Measurements from ENCODE around the gene ENO4. TPM values are rescaled to one million over a fixed set of nuclear protein-coding genes. Genes with fewer than 3 reads are reported as not detected.

ENO4 gene
- total and polyA plus RNA-seq, 2 donors, result 0.11 to 0.14 TPM

GRCh38 chr10:116889066-116889465 is 39.8 kb downstream of the ENO4 start:
- Histone ChIP-seq H3K4me3 (ENCODE audit: low read length in 2 of 2) (no peak overlapping the region), H3K27ac (ENCODE audit: low read depth in 1 of 2, low read length in 1 of 2) (no peak overlapping the region), H3K36me3 (ENCODE audit: control insufficient read depth in 2 of 2, insufficient read depth in 2 of 2, low read length in 1 of 2) (no peaks in the 10 kb centered on the region), H3K27me3 (ENCODE audit: control insufficient read depth in 2 of 2, insufficient read depth in 1 of 2, low read length in 1 of 2) (peaks cover 2 to 6% of the 10 kb centered on the region in 2 donors), H3K4me1 (ENCODE audit: control insufficient read depth in 2 of 2, insufficient read depth in 2 of 2, low read length in 2 of 2) (no peaks in the 10 kb centered on the region), H3K9me3 (ENCODE audit: control insufficient read depth in 2 of 2, insufficient read depth in 1 of 2, low read length in 1 of 2) (no peaks in the 10 kb centered on the region)
- WGBS, result 95% methylated on average over 3 of the region's 3 CpGs
- no peak for DNase-seq (ENCODE audit: low read depth in 6 of 9, low spot score in 9 of 9)

GRCh38 chr10:116891208-116891607 is 41.9 kb downstream of the ENO4 start:
- Histone ChIP-seq H3K4me3 (ENCODE audit: low read length in 2 of 2) (no peak overlapping the region), H3K4me1 (ENCODE audit: control insufficient read depth in 2 of 2, insufficient read depth in 2 of 2, low read length in 2 of 2) (no peaks in the 10 kb centered on the region), H3K27ac (ENCODE audit: low read depth in 1 of 2, low read length in 1 of 2) (no peak overlapping the region), H3K36me3 (ENCODE audit: control insufficient read depth in 2 of 2, insufficient read depth in 2 of 2, low read length in 1 of 2) (no peaks in the 10 kb centered on the region), H3K9me3 (ENCODE audit: control insufficient read depth in 2 of 2, insufficient read depth in 1 of 2, low read length in 1 of 2) (no peaks in the 10 kb centered on the region), H3K27me3 (ENCODE audit: control insufficient read depth in 2 of 2, insufficient read depth in 1 of 2, low read length in 1 of 2) (peaks cover 2 to 6% of the 10 kb centered on the region in 2 donors)
- no peak for DNase-seq (ENCODE audit: low read depth in 6 of 9, low spot score in 9 of 9)
- 10% methylated on average over 7 of the region's 7 CpGs for WGBS

- DNase-seq (ENCODE audit: low read depth in 6 of 9, low spot score in 9 of 9), result no peak
Observed at GRCh38 chr10:116892907-116893685, 43.8 kb downstream of the ENO4 start.

GRCh38 chr10:116893686-116894037 is 44.4 kb downstream of the ENO4 start:
- no peak for DNase-seq (ENCODE audit: low read depth in 6 of 9, low spot score in 9 of 9)

More at GRCh38 chr10:116892907-116893685, 43.8 kb downstream of the ENO4 start:
- Histone ChIP-seq H3K36me3 (ENCODE audit: control insufficient read depth in 2 of 2, insufficient read depth in 2 of 2, low read length in 1 of 2) (no peaks in the 10 kb centered on the region), H3K4me1 (ENCODE audit: control insufficient read depth in 2 of 2, insufficient read depth in 2 of 2, low read length in 2 of 2) (no peaks in the 10 kb centered on the region), H3K9me3 (ENCODE audit: control insufficient read depth in 2 of 2, insufficient read depth in 1 of 2, low read length in 1 of 2) (no peaks in the 10 kb centered on the region), H3K27me3 (ENCODE audit: control insufficient read depth in 2 of 2, insufficient read depth in 1 of 2, low read length in 1 of 2) (peaks cover 2 to 6% of the 10 kb centered on the region in 2 donors), H3K27ac (ENCODE audit: low read depth in 1 of 2, low read length in 1 of 2) (no peak overlapping the region), H3K4me3 (ENCODE audit: low read length in 2 of 2) (no peak overlapping the region)
- WGBS, result 38% methylated on average over 11 of the region's 11 CpGs

GRCh38 chr10:116899626-116900025 is 50.3 kb downstream of the ENO4 start:
- no peaks in the 10 kb centered on the region for H3K9me3 ChIP-seq (ENCODE audit: control insufficient read depth in 2 of 2, insufficient read depth in 1 of 2, low read length in 1 of 2)
- DNase-seq (ENCODE audit: low read depth in 6 of 9, low spot score in 9 of 9), result no peak
- H3K4me3 ChIP-seq (ENCODE audit: low read length in 2 of 2), result no peak overlapping the region
- H3K36me3 ChIP-seq (ENCODE audit: control insufficient read depth in 2 of 2, insufficient read depth in 2 of 2, low read length in 1 of 2), result no peaks in the 10 kb centered on the region
- H3K27ac ChIP-seq (ENCODE audit: low read depth in 1 of 2, low read length in 1 of 2), result no peak overlapping the region
- no peaks in the 10 kb centered on the region for H3K27me3 ChIP-seq (ENCODE audit: control insufficient read depth in 2 of 2, insufficient read depth in 1 of 2, low read length in 1 of 2)
- WGBS, result 97% methylated on average over 4 of the region's 4 CpGs
- no peaks in the 10 kb centered on the region for H3K4me1 ChIP-seq (ENCODE audit: control insufficient read depth in 2 of 2, insufficient read depth in 2 of 2, low read length in 2 of 2)

More at GRCh38 chr10:116893686-116894037, 44.4 kb downstream of the ENO4 start:
- no peak overlapping the region for H3K4me3 ChIP-seq (ENCODE audit: low read length in 2 of 2)
- no peak overlapping the region for H3K27ac ChIP-seq (ENCODE audit: low read depth in 1 of 2, low read length in 1 of 2)
- H3K4me1 ChIP-seq (ENCODE audit: control insufficient read depth in 2 of 2, insufficient read depth in 2 of 2, low read length in 2 of 2), result no peaks in the 10 kb centered on the region
- peaks cover 2 to 6% of the 10 kb centered on the region in 2 donors for H3K27me3 ChIP-seq (ENCODE audit: control insufficient read depth in 2 of 2, insufficient read depth in 1 of 2, low read length in 1 of 2)
- H3K9me3 ChIP-seq (ENCODE audit: control insufficient read depth in 2 of 2, insufficient read depth in 1 of 2, low read length in 1 of 2), result no peaks in the 10 kb centered on the region
- H3K36me3 ChIP-seq (ENCODE audit: control insufficient read depth in 2 of 2, insufficient read depth in 2 of 2, low read length in 1 of 2), result no peaks in the 10 kb centered on the region

GRCh38 chr10:116905845-116906210 is 56.5 kb downstream of the ENO4 start:
- H3K36me3 ChIP-seq (ENCODE audit: control insufficient read depth in 2 of 2, insufficient read depth in 2 of 2, low read length in 1 of 2), result no peaks in the 10 kb centered on the region
- no peak overlapping the region for H3K27ac ChIP-seq (ENCODE audit: low read depth in 1 of 2, low read length in 1 of 2)
- no peaks in the 10 kb centered on the region for H3K9me3 ChIP-seq (ENCODE audit: control insufficient read depth in 2 of 2, insufficient read depth in 1 of 2, low read length in 1 of 2)
- no peak for DNase-seq (ENCODE audit: low read depth in 6 of 9, low spot score in 9 of 9)
- H3K4me3 ChIP-seq (ENCODE audit: low read length in 2 of 2), result no peak overlapping the region
- H3K4me1 ChIP-seq (ENCODE audit: control insufficient read depth in 2 of 2, insufficient read depth in 2 of 2, low read length in 2 of 2), result no peaks in the 10 kb centered on the region
- WGBS, result 93% methylated on average over 3 of the region's 3 CpGs
- no peaks in the 10 kb centered on the region for H3K27me3 ChIP-seq (ENCODE audit: control insufficient read depth in 2 of 2, insufficient read depth in 1 of 2, low read length in 1 of 2)

GRCh38 chr10:116907245-116907987 is 58.1 kb downstream of the ENO4 start:
- no peaks in the 10 kb centered on the region for H3K27me3 ChIP-seq (ENCODE audit: control insufficient read depth in 2 of 2, insufficient read depth in 1 of 2, low read length in 1 of 2)
- H3K4me1 ChIP-seq (ENCODE audit: control insufficient read depth in 2 of 2, insufficient read depth in 2 of 2, low read length in 2 of 2), result no peaks in the 10 kb centered on the region
- H3K4me3 ChIP-seq (ENCODE audit: low read length in 2 of 2), result no peak overlapping the region
- no peak overlapping the region for H3K27ac ChIP-seq (ENCODE audit: low read depth in 1 of 2, low read length in 1 of 2)
- H3K36me3 ChIP-seq (ENCODE audit: control insufficient read depth in 2 of 2, insufficient read depth in 2 of 2, low read length in 1 of 2), result no peaks in the 10 kb centered on the region
- 92% methylated on average over 6 of the region's 6 CpGs for WGBS
- DNase-seq (ENCODE audit: low read depth in 6 of 9, low spot score in 9 of 9), result no peak
- H3K9me3 ChIP-seq (ENCODE audit: control insufficient read depth in 2 of 2, insufficient read depth in 1 of 2, low read length in 1 of 2), result no peaks in the 10 kb centered on the region

- no peaks in the 10 kb centered on the region for H3K9me3 ChIP-seq (ENCODE audit: control insufficient read depth in 2 of 2, insufficient read depth in 1 of 2, low read length in 1 of 2)
- no peak overlapping the region for H3K27ac ChIP-seq (ENCODE audit: low read depth in 1 of 2, low read length in 1 of 2)
- H3K27me3 ChIP-seq (ENCODE audit: control insufficient read depth in 2 of 2, insufficient read depth in 1 of 2, low read length in 1 of 2), result no peaks in the 10 kb centered on the region
- H3K36me3 ChIP-seq (ENCODE audit: control insufficient read depth in 2 of 2, insufficient read depth in 2 of 2, low read length in 1 of 2), result no peaks in the 10 kb centered on the region
- no peak overlapping the region for H3K4me3 ChIP-seq (ENCODE audit: low read length in 2 of 2)
- no peak for DNase-seq (ENCODE audit: low read depth in 6 of 9, low spot score in 9 of 9)
- 79% methylated on average over 1 of the region's 1 CpG for WGBS
- H3K4me1 ChIP-seq (ENCODE audit: control insufficient read depth in 2 of 2, insufficient read depth in 2 of 2, low read length in 2 of 2), result no peaks in the 10 kb centered on the region
Observed at GRCh38 chr10:116909307-116909706, 60.0 kb downstream of the ENO4 start.

- H3K27ac ChIP-seq (ENCODE audit: low read depth in 1 of 2, low read length in 1 of 2), result no peak overlapping the region
- WGBS, result 96% methylated on average over 3 of the region's 3 CpGs
- H3K36me3 ChIP-seq (ENCODE audit: control insufficient read depth in 2 of 2, insufficient read depth in 2 of 2, low read length in 1 of 2), result no peaks in the 10 kb centered on the region
Observed at GRCh38 chr10:116910910-116911309, 61.6 kb downstream of the ENO4 start.

More at GRCh38 chr10:116910910-116911309, 61.6 kb downstream of the ENO4 start:
- H3K4me1 ChIP-seq (ENCODE audit: control insufficient read depth in 2 of 2, insufficient read depth in 2 of 2, low read length in 2 of 2), result no peaks in the 10 kb centered on the region
- H3K9me3 ChIP-seq (ENCODE audit: control insufficient read depth in 2 of 2, insufficient read depth in 1 of 2, low read length in 1 of 2), result no peaks in the 10 kb centered on the region
- no peak overlapping the region for H3K4me3 ChIP-seq (ENCODE audit: low read length in 2 of 2)
- DNase-seq (ENCODE audit: low read depth in 6 of 9, low spot score in 9 of 9), result no peak
- H3K27me3 ChIP-seq (ENCODE audit: control insufficient read depth in 2 of 2, insufficient read depth in 1 of 2, low read length in 1 of 2), result no peaks in the 10 kb centered on the region

Measured in thymus (tissue), 11 donors.